ENCODE results near the gene ZBTB26.

Gene ZBTB26

DNA sequence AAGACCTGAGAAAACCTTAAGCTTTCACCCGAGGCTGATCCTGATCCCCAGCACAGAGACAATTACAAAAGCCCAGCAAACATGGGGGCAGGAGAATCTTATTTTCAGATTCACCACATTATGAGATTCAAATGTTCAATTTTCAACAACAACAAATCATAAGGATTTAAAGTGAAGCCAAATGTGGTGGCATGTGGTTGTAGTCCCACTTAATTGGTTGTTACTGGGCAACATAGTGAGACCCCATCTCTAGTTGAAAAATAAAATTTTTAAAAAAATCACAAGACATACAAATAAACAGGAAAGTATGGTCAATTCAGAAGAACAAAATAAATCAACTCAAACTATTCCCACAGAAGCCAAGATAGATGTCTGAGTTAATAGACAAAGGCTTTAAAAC is 5.6 kb upstream of the ZBTB26 start:
- Mint-ChIP-seq H3K27me3 (ENCODE audit: low read depth, poor library complexity) (peaks cover 5% of the 10 kb centered on the region), H3K9me3 (no peaks in the 10 kb centered on the region), H3K27ac (no peak overlapping the region), H3K4me3 (no peak overlapping the region), H3K36me3 (ENCODE audit: low read depth) (peaks cover 46% of the 10 kb centered on the region), H3K4me1 (peaks cover 33% of the 10 kb centered on the region)
- TF ChIP-seq, protein P1, sequence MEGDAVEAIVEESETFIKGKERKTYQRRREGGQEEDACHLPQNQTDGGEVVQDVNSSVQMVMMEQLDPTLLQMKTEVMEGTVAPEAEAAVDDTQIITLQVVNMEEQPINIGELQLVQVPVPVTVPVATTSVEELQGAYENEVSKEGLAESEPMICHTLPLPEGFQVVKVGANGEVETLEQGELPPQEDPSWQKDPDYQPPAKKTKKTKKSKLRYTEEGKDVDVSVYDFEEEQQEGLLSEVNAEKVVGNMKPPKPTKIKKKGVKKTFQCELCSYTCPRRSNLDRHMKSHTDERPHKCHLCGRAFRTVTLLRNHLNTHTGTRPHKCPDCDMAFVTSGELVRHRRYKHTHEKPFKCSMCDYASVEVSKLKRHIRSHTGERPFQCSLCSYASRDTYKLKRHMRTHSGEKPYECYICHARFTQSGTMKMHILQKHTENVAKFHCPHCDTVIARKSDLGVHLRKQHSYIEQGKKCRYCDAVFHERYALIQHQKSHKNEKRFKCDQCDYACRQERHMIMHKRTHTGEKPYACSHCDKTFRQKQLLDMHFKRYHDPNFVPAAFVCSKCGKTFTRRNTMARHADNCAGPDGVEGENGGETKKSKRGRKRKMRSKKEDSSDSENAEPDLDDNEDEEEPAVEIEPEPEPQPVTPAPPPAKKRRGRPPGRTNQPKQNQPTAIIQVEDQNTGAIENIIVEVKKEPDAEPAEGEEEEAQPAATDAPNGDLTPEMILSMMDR (IDR thresholded peaks at IDR 0.05) = no peak
- DNase-seq = no peak

GRCh38 chr9:122936464-122936863 is 5.2 kb upstream of the ZBTB26 start:
- H3K27ac Mint-ChIP-seq = no peak overlapping the region
- DNase-seq = no peak
- TF ChIP-seq, protein P1 (IDR thresholded peaks at IDR 0.05) = no peak
- H3K27me3 Mint-ChIP-seq (ENCODE audit: low read depth, poor library complexity) = peaks cover 5% of the 10 kb centered on the region
- H3K4me1 Mint-ChIP-seq = peaks cover 29% of the 10 kb centered on the region
- no peaks in the 10 kb centered on the region for H3K9me3 Mint-ChIP-seq
- H3K4me3 Mint-ChIP-seq = no peak overlapping the region
- peaks cover 44% of the 10 kb centered on the region for H3K36me3 Mint-ChIP-seq (ENCODE audit: low read depth)

- TF ChIP-seq, protein P1 (IDR thresholded peaks at IDR 0.05) = no peak
- no peak overlapping the region for H3K4me3 Mint-ChIP-seq
- H3K9me3 Mint-ChIP-seq = no peaks in the 10 kb centered on the region
- peaks cover 18% of the 10 kb centered on the region for H3K4me1 Mint-ChIP-seq
- no peak overlapping the region for H3K27ac Mint-ChIP-seq
- DNase-seq = no peak
- H3K36me3 Mint-ChIP-seq (ENCODE audit: low read depth) = peaks cover 14% of the 10 kb centered on the region
- H3K27me3 Mint-ChIP-seq (ENCODE audit: low read depth, poor library complexity) = peaks cover 5% of the 10 kb centered on the region
Observed at GRCh38 chr9:122930541-122931225, 629 bp downstream of the ZBTB26 start.

DNA sequence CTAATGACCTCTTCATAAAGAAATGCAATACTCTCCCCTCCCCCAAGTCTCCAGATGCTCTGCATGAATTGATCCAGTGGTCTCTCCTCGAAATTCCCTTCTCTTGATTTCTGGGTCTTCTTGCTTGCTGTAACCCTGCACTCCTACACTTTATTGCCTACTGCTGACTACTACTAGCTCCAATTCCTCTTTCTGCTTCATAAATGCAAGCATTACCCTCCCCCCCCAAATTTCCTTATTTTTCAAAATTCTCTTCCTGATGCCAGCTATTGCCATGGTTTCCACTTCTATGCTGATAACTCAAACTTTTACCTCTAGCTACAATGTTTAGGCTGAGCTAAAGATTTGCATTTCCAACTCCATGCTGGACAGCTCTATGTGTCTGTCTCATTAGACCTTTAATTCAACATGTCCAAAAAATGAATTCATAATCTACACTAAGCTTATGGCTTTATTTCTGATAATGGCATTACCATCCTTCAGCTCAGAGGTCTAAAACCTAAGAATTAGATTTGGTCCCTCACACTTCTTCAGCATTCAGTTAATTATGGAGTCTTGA is 1.4 kb downstream of the ZBTB26 start:
- Mint-ChIP-seq H3K27me3 (ENCODE audit: low read depth, poor library complexity) (peaks cover 5% of the 10 kb centered on the region), H3K4me1 (peaks cover 15% of the 10 kb centered on the region), H3K4me3 (no peak overlapping the region), H3K27ac (no peak overlapping the region), H3K36me3 (ENCODE audit: low read depth) (peaks cover 11% of the 10 kb centered on the region), H3K9me3 (no peaks in the 10 kb centered on the region)
- DNase-seq = no peak
- TF ChIP-seq, protein P1 (IDR thresholded peaks at IDR 0.05) = no peak

GRCh38 chr9:122923947-122924346 is 7.4 kb downstream of the ZBTB26 start:
- Mint-ChIP-seq H3K4me3 (no peak overlapping the region), H3K36me3 (ENCODE audit: low read depth) (peaks cover 18% of the 10 kb centered on the region), H3K4me1 (peaks cover 6% of the 10 kb centered on the region), H3K27me3 (ENCODE audit: low read depth, poor library complexity) (no peaks in the 10 kb centered on the region), H3K9me3 (no peaks in the 10 kb centered on the region), H3K27ac (no peak overlapping the region)
- TF ChIP-seq, protein P1 (IDR thresholded peaks at IDR 0.05) = no peak
- DNase-seq = no peak

DNA sequence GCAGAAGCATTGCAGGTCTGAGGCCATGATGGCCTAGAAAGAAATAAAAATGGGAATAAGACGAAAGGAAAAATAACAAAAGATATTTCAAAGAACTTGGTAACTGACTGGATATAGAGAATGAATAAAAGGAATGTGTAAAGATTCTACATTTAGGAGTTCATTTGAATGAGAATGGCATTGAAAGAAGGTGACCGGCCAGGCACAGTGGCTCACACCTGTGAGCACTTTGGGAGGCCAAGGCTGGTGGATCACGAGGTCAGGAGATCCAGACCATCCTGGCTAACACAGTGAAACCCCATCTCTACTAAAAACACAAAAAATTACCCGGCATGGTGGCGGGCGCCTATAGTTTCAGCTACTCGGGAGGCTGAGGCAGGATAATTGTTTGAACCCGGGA is 8.6 kb downstream of the ZBTB26 start:
- TF ChIP-seq, protein P1 (IDR thresholded peaks at IDR 0.05) = no peak
- DNase-seq = no peak
- H3K27me3 Mint-ChIP-seq (ENCODE audit: low read depth, poor library complexity) = no peaks in the 10 kb centered on the region
- no peak overlapping the region for H3K4me3 Mint-ChIP-seq
- no peak overlapping the region for H3K27ac Mint-ChIP-seq
- peaks cover 18% of the 10 kb centered on the region for H3K36me3 Mint-ChIP-seq (ENCODE audit: low read depth)
- no peaks in the 10 kb centered on the region for H3K9me3 Mint-ChIP-seq
- peaks cover 6% of the 10 kb centered on the region for H3K4me1 Mint-ChIP-seq

Data from nephron progenitor cell (in vitro differentiated cells).